Measurements from ENCODE around the gene MORC1.
A peak's percentile ranks its signal among the peaks of the same experiment; 100 is the strongest.

The MORC1 gene

DNA sequence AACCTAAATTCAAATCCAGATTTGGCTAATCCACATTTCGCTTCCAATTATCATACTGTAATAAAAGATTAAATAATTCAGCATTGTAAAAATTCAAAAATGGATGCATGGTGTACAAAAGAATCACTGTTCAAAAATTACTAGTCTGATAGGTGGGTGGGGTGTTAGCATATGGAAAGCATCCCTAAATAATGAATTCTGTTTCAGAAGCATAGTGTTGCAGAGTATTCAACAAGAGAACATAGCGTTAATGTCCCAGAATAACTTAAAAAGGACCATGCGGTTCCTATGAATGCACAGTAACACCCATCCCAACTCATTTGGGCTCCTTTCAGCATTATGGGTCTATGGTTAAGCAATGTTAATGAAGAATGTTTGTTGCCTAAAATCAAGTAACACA lies 51.1 kb downstream of the MORC1 start:
- no peak for TF ChIP-seq CTCF (IDR thresholded peaks at IDR 0.05; ENCODE audit: low read depth, low read length, missing control alignments)
- no peak for DNase-seq (ENCODE audit: extremely low read depth, low read depth)
- no peak overlapping the region for H3K4me3 ChIP-seq (replicated peaks; ENCODE audit: low read depth, low read length)

DNA sequence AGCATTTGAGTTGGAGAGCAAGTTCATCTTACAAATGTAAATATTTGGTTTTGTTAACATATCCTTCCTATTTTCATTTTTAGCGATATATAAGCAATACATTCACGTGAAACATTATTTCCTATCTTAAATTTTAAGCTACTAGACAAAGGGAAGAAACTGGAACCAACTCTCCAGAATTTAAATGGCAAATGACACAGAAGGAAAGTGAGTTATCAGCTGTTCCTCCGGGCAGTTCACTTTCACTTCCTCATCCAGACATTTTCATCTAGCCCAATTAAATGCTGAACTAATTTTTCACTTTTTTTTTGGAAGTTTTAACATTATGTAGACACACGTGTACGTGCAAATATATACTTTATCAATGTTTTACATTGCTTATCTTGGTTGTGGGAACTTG lies 58.7 kb downstream of the MORC1 start:
- TF ChIP-seq CTCF (IDR thresholded peaks at IDR 0.05; ENCODE audit: low read depth, low read length, missing control alignments), result no peak
- DNase-seq (ENCODE audit: extremely low read depth, low read depth), result no peak
- no peak overlapping the region for H3K4me3 ChIP-seq (replicated peaks; ENCODE audit: low read depth, low read length)

DNA sequence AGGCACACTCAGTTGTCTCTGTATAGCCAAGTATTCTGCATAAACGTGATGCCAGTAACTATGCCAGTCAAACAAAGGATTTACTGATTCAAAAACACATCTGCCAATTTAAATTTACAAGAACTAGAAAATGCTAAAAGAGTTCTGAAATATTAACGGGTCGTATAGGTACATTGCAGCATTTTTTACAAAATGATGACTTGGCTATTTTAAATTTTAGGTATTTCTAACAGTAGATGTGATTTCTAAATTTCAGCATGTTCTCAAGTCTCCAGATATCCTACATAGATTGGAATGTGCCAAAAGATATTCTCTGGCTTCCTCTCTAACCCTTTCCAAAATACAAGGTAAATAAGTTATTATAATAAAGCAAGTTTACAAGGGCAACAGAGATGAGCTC lies 60.3 kb downstream of the MORC1 start:
- no peak for TF ChIP-seq CTCF (IDR thresholded peaks at IDR 0.05; ENCODE audit: low read depth, low read length, missing control alignments)
- H3K4me3 ChIP-seq (replicated peaks; ENCODE audit: low read depth, low read length), result no peak overlapping the region
- no peak for DNase-seq (ENCODE audit: extremely low read depth, low read depth)

DNA sequence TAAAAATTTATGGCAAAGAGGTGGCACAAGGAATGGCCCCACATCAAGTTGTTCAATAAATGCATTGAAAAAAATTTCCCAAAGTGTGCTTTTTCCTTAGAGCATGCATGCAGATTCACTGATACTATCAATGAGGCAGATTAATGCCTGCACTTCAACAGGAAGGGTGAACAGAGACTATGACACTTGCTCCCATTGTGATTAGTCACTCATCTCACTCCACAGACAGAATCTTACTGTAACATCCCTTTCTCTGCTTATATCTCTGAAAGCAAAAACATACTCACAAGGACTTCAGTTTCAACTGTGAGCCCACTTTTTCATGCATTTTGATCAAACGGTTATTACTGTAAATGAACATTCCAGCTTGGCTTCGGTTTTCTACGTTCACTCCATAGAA lies 60.9 kb downstream of the MORC1 start:
- DNase-seq (ENCODE audit: extremely low read depth, low read depth), result no peak
- H3K4me3 ChIP-seq (replicated peaks; ENCODE audit: low read depth, low read length), result no peak overlapping the region
- TF ChIP-seq CTCF (IDR thresholded peaks at IDR 0.05; ENCODE audit: low read depth, low read length, missing control alignments), result no peak

- peak; percentile 25 for TF ChIP-seq CTCF (IDR thresholded peaks at IDR 0.05; ENCODE audit: low read depth, low read length, missing control alignments)
- no peak overlapping the region for H3K4me3 ChIP-seq (replicated peaks; ENCODE audit: low read depth, low read length)
- DNase-seq (ENCODE audit: extremely low read depth, low read depth), result no peak
Measured at GRCh38 chr3:109050591-109051167, 67.3 kb downstream of the MORC1 start.

- no peak for TF ChIP-seq CTCF (IDR thresholded peaks at IDR 0.05; ENCODE audit: low read depth, low read length, missing control alignments)
- no peak for DNase-seq (ENCODE audit: extremely low read depth, low read depth)
- H3K4me3 ChIP-seq (replicated peaks; ENCODE audit: low read depth, low read length), result no peak overlapping the region
Measured at GRCh38 chr3:109047366-109047765, 70.6 kb downstream of the MORC1 start.
